Testis (tissue), 3 donors: ENCODE measurements around the gene C9orf50. TPM values are rescaled to one million over a fixed set of nuclear protein-coding genes. Genes with fewer than 3 reads are reported as not detected.

ENCODE experiments used
- DNase-seq: peaks from one replicate; pipeline ENCODE4 v3.0.0-alpha.2; 2019
- H3K27ac ChIP-seq, 2 donors: fragments of 200-600 bp; sonication (generic); one replicate each; pipeline ENCODE4 v1.5.1; 2019
- H3K27me3 ChIP-seq: fragments of 200-600 bp; sonication (generic); one replicate; pipeline ENCODE4 v1.5.1; 2019
- H3K36me3 ChIP-seq: fragments of 200-600 bp; sonication (generic); one replicate; pipeline ENCODE4 v1.5.1; 2017; ENCODE audit warnings: low read depth; ENCODE audit errors: missing control alignments
- H3K4me1 ChIP-seq: fragments of 200-600 bp; sonication (generic); one replicate; pipeline ENCODE4 v1.5.1; 2019
- H3K4me3 ChIP-seq, 2 donors: fragments of 200-600 bp; sonication (generic); one replicate each; pipeline ENCODE4 v1.5.1; 2017 to 2019
- H3K9me3 ChIP-seq: fragments of 200-600 bp; sonication (generic); one replicate; pipeline ENCODE4 v1.5.1; 2017
- POLR2A ChIP-seq: fragments of 450-650 bp; IDR thresholded peaks from one replicate; pipeline ENCODE4 v1.6.1; 2017; ENCODE audit warnings: antibody characterized with exemption, mild to moderate bottlenecking, moderate library complexity
- WGBS, 2 donors: methylation state at CpG; one replicate each; pipeline ENCODE4 v1.1.5; 2018; 5-methylcytosine and 5-hydroxymethylcytosine counted together
- intact Hi-C: fragments of 100-400 bp; cut with DNase I; formaldehyde crosslinking; loops from one replicate; pipeline ENCODE4 v1.15.1; 2023; ENCODE audit warnings: low total_unique reads
- polyA plus RNA-seq: library from polyadenylated mRNA; stranded (reverse); fragments of 350-450 nt; fragmentation: Illumina TruSeq; extraction: RNeasy Lipid Tissue Mini Kit (QIAGEN cat#74804); gene quantifications from one replicate; pipeline ENCODE4 v1.2.3, GENCODE V29; 2014; ENCODE audit warnings: low read depth, low replicate concordance; ENCODE audit not compliant: insufficient read depth
- total RNA-seq, 2 donors: library from RNA; depleted of rRNA; stranded (reverse); fragments of >200 nt; gene quantifications; one replicate each; pipeline ENCODE4 v1.2.3, GENCODE V29; 2016
- TF ChIP-seq, protein P1 (sequence below), 3 experiments: fragments of 450-650 bp in 2 of 3; fragments of 200-600 bp in 1 of 3; sonication (generic) in 1 of 3; IDR thresholded peaks; one replicate each; pipeline ENCODE4 v1.5.1; 2016 to 2019; ENCODE audit warnings: antibody characterized with exemption in 3 of 3, mild to moderate bottlenecking in 2 of 3, moderate library complexity in 1 of 3

C9orf50 gene
- total and polyA plus RNA-seq, 3 donors from 2014 or later: 3.7 to 14.6 (median 9.4) TPM

DNA sequence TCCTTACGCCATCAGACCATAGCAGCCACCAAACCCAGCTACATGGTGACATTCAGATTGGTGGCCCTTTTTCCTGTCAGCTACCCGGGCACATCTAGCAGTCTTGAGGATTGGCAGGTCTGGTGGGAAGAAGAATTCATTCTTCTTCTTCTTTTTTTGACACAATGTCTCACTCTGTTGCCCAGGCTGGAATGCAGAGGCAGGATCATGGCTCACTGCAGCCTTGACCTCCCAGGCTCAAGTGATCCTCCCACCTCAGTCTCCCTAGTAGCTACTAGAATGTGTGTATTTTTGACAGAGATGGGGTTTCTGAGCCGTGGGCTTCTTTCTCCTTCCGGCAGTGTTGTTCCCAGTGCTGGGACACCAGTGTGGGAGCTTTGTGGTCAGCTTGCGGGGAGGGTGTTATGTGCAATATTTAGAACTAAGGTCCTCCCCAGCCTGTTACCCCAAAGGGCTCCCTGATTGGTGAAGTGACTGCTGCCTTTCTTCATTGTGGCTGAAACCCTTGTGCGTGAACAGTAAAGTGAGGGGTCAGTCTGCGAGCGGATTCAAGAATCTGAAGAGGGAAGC is 8.4 kb upstream of the C9orf50 start:
- Histone ChIP-seq H3K4me1 (peaks cover 58% of the 10 kb centered on the region), H3K27me3 (no peaks in the 10 kb centered on the region), H3K36me3 (no peaks in the 10 kb centered on the region), H3K9me3 (no peaks in the 10 kb centered on the region), H3K27ac (peak overlapping the region; percentile 69 to 72), H3K4me3 (no peak overlapping the region)
- intact Hi-C loops: no loop called here
- 64 to 68% methylated on average over 8 of the region's 8 CpGs for WGBS, 2 donors
- DNase-seq: peak; percentile 84
- TF ChIP-seq POLR2A: no peak
- TF ChIP-seq, protein P1, sequence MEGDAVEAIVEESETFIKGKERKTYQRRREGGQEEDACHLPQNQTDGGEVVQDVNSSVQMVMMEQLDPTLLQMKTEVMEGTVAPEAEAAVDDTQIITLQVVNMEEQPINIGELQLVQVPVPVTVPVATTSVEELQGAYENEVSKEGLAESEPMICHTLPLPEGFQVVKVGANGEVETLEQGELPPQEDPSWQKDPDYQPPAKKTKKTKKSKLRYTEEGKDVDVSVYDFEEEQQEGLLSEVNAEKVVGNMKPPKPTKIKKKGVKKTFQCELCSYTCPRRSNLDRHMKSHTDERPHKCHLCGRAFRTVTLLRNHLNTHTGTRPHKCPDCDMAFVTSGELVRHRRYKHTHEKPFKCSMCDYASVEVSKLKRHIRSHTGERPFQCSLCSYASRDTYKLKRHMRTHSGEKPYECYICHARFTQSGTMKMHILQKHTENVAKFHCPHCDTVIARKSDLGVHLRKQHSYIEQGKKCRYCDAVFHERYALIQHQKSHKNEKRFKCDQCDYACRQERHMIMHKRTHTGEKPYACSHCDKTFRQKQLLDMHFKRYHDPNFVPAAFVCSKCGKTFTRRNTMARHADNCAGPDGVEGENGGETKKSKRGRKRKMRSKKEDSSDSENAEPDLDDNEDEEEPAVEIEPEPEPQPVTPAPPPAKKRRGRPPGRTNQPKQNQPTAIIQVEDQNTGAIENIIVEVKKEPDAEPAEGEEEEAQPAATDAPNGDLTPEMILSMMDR (IDR thresholded peaks at IDR 0.05): no peak

GRCh38 chr9:129628709-129629108 is 7.8 kb upstream of the C9orf50 start:
- Histone ChIP-seq H3K36me3 (no peaks in the 10 kb centered on the region), H3K27me3 (no peaks in the 10 kb centered on the region), H3K27ac (peak overlapping the region; percentile 14 to 53), H3K9me3 (no peaks in the 10 kb centered on the region), H3K4me1 (peaks cover 58% of the 10 kb centered on the region), H3K4me3 (no peak overlapping the region)
- intact Hi-C loops: no loop called here
- 53 to 73% methylated on average over 6 of the region's 6 CpGs for WGBS, 2 donors
- TF ChIP-seq, protein P1 (IDR thresholded peaks at IDR 0.05): no peak
- TF ChIP-seq POLR2A: no peak
- peak; percentile 31 for DNase-seq

- Histone ChIP-seq H3K4me3 (peak overlapping the region in 1 of 2 donors; percentile 99), H3K27ac (peak overlapping the region in 1 of 2 donors; percentile 14)
- WGBS, 2 donors: 29 to 31% methylated on average over 8 to 12 of the region's 12 CpGs
These were observed 6.9 kb upstream of the C9orf50 start for GRCh38 chr9:129627556-129628440.

GRCh38 chr9:129626625-129627284 is 5.9 kb upstream of the C9orf50 start:
- Histone ChIP-seq H3K4me1 (peaks cover 42% of the 10 kb centered on the region), H3K27ac (peak overlapping the region; percentile 89 to 92), H3K9me3 (no peaks in the 10 kb centered on the region), H3K36me3 (no peaks in the 10 kb centered on the region), H3K4me3 (peak overlapping the region; percentile 75 to 99), H3K27me3 (no peaks in the 10 kb centered on the region)
- intact Hi-C loops: no loop called here
- TF ChIP-seq POLR2A: no peak
- TF ChIP-seq, protein P1 (IDR thresholded peaks at IDR 0.05): no peak
- 1% methylated on average over 20 of the region's 20 CpGs for WGBS, 2 donors
- DNase-seq: no peak

More at GRCh38 chr9:129627556-129628440, 6.9 kb upstream of the C9orf50 start:
- H3K9me3 ChIP-seq: no peaks in the 10 kb centered on the region
- TF ChIP-seq POLR2A: no peak
- TF ChIP-seq, protein P1 (IDR thresholded peaks at IDR 0.05): no peak
- no peak for DNase-seq
- H3K27me3 ChIP-seq: no peaks in the 10 kb centered on the region
- intact Hi-C loops: no loop called here
- H3K36me3 ChIP-seq: no peaks in the 10 kb centered on the region
- peaks cover 52% of the 10 kb centered on the region for H3K4me1 ChIP-seq
